Amniotic epithelial cell (primary cell): Measurements from ENCODE around the gene RACGAP1.

Experiments used
- DNase-seq: peaks from one replicate; pipeline ENCODE4 v3.0.0-alpha.2; 2010; ENCODE audit warnings: low read depth

RACGAP1 gene

GRCh38 chr12:50025187-50026059, at the start of gene RACGAP1:
TSS of gene RACGAP1 (minus strand) at chr12:50025494. CDS start at chr12:50016715, 8,779 bp downstream.
- DNase-seq: peak; percentile 96

GRCh38 chr12:50073712-50074111, 48.4 kb upstream of the RACGAP1 start:
- DNase-seq: no peak

DNA sequence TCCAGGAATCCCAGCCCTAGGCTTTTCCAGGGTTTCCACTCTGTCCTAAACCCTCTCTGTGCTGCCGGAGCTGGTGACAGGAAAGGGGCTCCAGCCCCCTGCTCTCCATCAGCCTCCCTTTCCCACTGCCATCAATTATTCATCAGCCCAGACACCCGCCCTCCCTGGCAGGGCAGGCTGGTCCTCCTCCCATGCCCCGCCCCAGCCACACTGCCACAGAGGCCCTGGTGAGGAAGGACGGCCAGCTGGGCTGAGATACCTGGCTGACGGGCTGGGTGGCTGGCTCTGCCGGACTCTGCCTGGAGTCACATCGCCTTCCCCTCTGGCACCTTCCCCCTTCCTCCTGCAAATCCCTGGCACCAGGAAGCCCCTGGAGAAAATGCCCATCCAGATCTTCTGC, 47.9 kb upstream of the RACGAP1 start:
- no peak for DNase-seq

- no peak for DNase-seq
Measured at GRCh38 chr12:50072198-50072907, 47.1 kb upstream of the RACGAP1 start.

- DNase-seq: peak; percentile 73
Measured at GRCh38 chr12:50070314-50071060, 45.2 kb upstream of the RACGAP1 start.

DNA sequence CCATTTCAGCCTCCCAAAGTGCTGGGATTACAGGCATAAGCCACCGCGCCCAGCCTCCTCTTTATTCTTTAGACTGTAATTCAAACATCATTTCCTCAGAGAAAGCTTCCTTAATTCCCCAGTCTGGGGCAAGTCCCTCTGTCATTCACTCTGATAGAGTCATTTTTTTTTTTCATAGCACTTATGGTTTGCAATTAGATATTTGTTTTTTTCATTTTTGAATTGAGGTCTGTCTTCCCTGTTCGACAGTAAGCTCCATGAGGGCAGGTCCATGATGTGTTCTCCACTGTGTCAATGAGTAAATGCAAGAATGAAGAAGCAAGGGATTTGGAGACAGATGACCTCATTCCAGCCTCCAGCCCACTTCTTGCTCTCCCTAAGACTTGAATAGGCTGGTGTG, 44.2 kb upstream of the RACGAP1 start:
- peak; percentile 14 for DNase-seq

GRCh38 chr12:50069069-50069468, 43.8 kb upstream of the RACGAP1 start:
- no peak for DNase-seq

DNA sequence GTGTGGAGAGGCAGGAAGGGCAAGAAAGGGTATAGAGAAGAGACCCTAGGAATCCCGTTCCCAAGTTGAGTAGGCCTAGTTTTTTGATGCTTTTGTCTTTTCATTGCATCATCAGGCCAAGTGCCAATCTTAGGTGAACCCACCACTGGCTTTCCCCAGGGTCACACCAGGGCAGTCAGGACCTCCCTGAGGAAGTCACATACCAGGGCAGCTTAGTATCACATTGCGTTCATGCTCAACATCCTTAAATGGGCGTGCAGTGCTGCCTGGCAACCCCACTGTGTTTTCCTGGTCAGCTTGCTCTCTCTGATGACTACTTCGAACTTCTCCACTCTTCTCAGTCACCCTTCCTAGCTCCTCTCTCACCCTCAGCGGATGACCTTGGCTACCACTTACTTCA, 41.1 kb upstream of the RACGAP1 start:
- DNase-seq: peak; percentile 89

- DNase-seq: peak; percentile 21
Measured at GRCh38 chr12:50065726-50066310, 40.5 kb upstream of the RACGAP1 start.

DNA sequence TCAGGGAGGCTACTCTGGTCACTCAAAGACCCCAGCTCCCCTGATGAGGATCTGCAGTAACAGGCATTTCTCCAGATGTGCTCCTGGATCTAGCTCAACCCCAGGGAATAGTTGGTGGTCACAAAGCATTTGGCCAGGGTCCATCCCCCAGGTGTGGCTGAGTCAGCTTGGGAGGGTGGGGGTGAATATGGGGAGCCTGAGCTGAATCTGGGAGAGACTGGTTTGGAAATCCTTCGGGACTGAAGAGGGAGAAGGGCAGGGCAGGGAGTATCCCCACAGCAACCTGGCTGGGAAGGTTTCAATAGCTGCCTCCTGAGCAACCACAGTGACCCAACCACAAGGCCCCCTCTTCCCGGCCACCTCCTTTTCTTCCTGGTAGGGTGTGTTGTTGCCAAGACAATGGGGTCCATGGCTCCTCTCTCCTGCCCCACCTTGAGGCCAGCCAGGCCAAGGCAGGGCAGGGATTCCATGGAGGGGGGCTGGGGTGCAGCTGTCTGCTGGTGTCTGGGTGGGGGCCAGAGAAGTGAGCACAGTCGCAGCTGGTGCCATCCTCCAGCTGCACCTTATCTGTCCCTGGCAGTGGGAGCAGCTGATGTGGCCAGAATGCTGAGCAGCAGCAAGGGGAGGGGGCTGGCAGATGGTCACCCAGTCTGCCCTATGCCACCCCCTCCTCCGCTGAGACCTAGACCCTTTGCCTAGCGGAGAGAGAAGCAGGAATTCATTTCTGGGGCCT, 37.6 kb upstream of the RACGAP1 start:
- no peak for DNase-seq

DNA sequence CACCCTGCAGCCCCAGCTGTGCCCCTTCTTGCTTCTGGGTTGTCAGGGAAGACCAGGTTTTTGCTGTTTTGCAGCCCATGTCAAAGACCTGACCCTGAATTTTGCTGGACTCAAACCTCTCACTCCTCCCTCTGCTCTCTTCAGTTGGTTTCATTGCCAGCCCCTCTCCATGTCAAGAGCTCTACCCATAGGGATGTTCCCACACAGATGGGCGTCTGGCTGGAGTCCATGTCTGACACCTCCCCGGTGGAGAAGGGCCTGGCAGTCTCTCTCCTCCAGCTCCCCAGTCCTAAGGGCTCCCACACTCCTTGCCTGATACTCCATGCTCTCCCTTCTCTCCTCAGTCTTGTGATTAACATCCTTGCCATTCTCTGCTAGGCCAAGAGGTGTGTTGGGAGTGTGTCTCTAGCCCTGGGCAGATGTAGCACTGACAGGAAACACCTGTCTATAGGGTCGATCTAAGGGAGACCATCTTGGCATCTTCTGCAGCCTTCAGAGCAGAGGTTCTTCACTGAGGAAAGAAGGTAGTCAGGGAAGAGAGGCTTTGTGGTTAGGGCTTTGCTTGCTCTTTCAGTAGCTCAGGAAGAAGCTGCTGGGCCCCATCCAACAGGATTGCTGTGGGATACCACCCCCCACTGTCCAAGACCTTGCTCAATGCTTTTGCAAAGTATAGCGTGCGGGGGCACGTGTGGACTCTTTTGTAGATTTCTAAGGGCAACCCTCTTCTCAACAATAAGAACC, 36.8 kb upstream of the RACGAP1 start:
- DNase-seq: peak; percentile 71

DNA sequence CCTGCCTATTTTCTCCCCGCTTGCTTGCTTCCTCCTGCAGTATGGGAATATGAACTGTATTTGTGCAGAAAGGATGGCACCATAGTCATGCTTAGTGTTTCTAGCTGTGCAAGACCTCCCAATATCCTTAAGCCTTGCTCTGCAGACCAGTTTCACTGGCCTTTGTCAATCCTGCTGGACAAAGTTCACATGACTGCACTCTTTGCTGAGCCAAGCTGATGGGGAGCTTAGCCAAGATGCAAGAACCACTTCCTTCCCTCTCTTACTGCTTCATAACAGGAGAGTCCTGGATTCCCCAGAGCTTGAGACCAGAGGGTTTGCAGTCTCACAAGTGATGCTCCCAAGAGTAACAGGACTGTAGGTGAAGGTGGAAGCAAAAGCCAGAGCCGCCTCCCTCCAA, 35.9 kb upstream of the RACGAP1 start:
- DNase-seq: no peak

GRCh38 chr12:50060120-50060468, 34.8 kb upstream of the RACGAP1 start:
- DNase-seq: no peak

DNA sequence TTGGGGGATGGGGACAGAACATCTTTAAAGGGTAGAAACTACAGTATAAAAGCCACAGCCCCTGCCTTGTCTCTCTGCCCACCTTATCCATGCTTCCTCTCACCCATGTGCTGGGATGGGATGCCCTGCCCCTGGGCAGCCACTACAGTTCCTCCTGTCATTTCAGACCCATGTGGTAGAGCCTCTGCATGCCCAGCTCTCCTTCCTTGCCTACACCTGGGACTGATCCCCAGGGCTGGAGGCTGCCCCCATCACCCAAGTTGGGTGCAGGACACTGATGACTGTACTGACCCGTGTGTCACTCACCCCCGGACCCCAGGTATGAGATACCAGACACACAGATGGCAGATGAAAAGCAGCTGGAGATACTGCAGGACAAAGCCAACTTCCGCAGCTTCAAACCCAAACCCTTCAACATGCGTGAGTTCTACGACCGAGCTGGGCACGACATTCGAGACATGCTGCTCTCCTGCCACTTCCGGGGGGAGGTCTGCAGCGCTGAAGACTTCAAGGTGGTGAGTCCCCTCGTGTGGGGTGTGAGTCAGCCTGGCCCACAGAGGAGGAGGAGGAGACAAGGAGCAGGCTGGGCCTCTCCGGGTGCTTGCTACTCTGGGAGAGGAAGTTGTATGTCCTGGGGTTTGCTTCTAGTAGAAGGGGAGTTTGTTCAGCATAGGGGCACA, 34.3 kb upstream of the RACGAP1 start:
- DNase-seq: peak; percentile 39

- DNase-seq: no peak
Measured at GRCh38 chr12:50058743-50059312, 33.5 kb upstream of the RACGAP1 start.

DNA sequence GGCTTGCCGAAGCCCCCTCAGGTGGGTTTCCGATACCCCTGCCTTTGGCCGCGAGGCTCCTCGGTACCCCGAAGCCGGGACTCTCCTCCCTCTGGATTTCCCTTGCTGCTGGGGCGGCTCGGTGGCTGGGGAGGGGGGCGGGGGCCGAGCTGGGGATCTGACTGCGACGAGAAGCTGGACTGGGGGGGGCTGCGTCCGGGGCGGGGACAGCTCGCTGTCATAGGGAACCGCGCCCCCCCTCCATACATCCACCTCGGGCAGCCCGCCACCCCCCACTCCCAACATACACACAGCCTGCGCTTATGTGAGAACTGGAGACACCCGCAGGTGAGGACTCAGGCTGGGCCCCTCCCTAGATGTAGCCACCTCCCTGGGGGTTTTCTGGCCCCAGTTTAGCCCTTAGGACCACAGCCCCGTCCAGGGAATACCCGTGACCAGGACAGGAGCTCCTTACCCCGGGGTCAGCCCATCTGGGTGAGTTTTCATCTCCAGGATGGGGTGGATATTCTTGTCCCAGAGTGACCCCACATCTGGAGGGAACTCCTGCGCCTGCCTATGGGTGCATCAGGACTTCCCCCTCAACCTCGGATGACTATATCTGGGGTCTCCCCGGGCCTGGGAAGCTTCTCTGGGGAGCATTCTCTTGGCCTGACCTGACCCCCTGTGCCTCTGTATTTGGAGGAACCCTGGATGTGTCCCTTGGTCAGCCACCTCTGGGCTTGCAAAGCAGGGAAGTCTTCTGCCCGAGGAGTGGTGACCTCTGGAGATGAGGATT, 32.8 kb upstream of the RACGAP1 start:
- no peak for DNase-seq

- peak; percentile 66 for DNase-seq
Measured at GRCh38 chr12:50057000-50057841, 31.9 kb upstream of the RACGAP1 start, which contains the start of gene ASIC1. TSS of gene ASIC1 (plus strand) at chr12:50057596. CDS start at chr12:50058767, 1,171 bp downstream.

DNA sequence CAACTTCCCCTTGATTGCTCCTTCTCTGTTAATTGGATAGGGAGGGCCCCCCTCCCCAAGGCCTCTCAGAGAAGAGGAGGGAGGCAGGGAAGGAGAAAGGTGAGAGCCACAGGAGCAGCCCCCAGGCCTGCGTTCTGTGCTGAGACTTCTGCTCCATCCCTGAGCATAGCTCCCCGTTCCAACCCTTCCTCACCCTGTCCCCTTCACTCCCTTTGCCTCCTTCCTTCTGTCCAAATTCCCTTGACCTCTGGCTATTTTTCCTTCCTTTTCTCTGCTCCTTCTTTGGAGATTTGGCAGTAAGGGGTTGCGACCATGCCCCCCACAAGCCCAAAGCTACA, 31.3 kb upstream of the RACGAP1 start:
- no peak for DNase-seq
